NCI-H2029 (cell line): ENCODE measurements around the gene TRIO.

Source experiments
- DNase-seq: peaks from one replicate; lab custom pipeline; 2025; lab: John Stamatoyannopoulos, UW

TRIO gene

DNA sequence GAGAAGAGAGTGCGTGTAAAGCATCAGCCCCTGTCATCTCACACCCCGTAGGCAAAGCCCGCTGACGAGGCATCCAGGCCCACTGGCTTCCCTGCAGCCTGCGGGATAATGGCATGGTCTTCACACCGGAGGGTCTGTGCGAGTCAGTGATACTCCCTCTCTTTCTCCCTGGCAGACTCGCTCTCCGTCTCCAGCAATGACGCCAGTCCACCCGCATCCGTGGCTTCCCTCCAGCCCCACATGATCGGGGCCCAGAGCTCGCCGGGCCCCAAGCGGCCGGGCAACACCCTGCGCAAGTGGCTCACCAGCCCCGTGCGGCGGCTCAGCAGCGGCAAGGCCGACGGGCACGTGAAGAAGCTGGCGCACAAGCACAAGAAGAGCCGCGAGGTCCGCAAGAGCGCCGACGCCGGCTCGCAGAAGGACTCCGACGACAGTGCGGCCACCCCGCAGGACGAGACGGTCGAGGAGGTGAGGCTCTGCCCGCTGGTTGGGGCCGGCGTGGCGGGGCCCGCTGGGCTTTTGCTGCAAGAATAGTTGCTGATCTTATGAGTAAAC lies 317.8 kb downstream of the TRIO start:
- no peak for DNase-seq

DNA sequence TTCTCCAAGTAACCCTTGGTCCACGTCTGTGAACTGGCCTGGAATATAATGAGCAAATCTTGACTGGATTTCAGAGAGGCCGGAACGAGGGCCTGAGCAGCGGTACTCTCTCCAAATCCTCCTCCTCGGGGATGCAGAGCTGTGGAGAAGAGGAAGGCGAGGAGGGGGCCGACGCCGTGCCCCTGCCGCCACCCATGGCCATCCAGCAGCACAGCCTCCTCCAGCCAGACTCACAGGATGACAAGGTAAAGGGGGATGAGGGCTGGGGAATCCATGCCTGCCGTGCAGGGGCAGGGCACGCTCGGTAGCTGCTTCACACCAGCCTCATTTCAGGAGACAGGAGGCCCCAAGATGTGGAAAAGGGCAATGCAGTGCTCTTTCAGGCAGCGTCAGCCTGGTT lies 319.5 kb downstream of the TRIO start:
- no peak for DNase-seq

DNA sequence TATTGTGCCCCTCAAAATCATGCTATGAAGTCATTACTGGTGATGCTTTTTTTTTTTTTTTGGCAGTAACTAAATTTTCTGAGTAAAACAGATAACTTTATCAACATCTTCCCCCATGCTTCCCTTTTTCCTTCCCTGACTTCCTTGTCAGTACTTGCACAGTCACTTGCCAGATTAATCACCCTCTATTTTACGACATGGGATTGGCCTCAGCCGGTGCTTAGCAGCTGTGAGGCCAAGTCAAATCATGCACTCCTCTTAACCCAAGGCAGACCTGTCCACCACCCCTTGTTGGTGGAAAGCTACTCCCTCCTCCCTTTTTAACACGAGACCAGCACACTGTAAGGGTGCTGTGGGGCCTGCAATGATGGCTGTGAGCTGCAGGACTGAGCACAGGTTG lies 320.5 kb downstream of the TRIO start:
- peak; percentile 47 for DNase-seq

DNA sequence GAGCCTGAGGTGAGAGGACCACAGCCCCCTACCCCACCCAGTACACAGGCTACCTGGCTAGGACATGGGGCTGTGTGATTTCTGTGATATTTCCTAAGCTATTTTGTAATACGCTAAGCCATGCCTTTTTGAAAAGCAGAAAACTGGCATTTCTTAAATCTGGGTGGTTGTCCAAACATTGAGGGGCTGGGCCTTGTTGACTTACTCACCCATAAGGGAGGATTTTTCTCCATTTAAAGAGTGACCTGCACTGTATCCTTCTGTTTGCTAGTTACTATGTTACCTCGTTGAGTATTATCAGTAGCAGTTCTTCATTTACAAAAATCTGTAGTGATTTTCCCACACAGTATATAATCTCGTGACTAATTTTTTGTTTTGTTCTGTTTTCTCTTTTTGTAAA lies 321.0 kb downstream of the TRIO start:
- no peak for DNase-seq

DNA sequence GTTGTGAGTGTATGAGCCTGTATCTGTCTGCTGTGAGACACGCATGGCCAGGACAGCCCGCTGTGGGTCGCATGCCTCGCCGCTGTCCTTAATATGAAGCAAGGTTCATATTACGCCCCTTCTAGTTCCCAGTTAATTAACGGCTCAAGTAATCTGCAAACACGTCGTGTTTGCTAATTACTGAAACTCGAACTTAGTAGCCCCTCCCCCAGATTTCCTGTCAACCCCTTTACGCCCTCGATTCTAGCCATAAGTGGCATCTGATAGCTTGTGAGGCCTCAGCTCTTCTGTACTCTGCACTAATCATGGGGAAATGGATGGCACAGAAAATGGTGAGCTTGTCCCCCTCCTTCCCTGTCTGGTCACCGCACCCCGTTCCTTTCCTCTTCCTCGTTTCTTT lies 321.5 kb downstream of the TRIO start:
- DNase-seq = peak; percentile 92

DNA sequence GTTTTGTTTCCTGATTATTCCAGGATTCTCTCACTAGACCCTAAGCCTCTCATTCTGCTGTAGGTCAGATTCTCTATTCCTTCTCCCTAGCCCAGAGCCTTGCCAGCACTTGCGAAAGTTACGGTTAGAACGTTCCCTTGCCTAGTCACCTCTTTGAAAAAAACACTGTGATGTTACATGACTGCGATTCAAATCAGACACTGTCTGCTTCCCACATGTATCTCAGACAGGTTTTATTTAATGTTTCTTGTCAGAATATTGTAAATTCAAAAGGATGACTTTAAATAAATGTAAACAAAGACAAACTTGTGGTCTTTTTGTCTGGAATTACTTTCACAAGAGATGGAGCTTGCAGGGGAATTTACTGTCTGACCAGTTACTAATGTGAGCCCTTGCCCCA lies 322.0 kb downstream of the TRIO start:
- DNase-seq = no peak

DNA sequence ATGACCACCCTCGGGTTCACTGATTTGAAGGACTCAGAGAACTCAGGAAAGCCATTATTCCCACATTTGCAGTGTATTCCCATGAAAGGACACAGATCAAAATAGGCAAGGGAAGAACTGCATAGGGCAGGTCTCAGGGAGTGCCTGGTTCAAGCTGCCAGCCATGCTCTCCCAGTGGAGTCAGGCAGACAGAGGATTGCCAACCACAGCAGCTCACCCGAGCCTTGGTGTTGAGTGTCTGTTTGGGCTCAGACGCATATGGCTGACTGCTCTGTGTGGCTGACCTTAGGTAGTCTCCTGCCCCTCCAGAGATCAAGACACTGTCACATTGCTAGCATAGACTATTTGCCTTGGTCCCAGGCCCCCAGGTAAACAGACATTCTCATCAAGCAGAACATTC lies 322.6 kb downstream of the TRIO start:
- DNase-seq = no peak

DNA sequence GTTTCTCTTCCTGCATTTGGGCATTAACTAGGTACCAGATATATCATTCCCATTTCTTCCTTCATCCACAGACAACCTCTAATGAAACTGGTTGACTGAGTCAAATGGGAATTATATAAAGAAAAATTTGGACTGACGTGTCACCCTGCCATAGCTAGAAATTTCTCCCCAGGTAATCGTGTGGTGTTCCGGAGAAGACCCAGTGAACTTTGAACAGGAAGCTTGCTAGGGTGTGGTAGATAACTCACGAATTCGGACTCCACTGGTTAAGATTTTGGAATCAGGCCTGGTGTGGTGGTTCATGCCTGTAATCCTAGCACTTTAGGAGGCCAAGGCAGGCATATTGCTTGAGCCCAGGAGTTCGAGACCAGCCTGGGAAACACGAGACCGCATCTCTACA lies 324.1 kb downstream of the TRIO start:
- DNase-seq = no peak

DNA sequence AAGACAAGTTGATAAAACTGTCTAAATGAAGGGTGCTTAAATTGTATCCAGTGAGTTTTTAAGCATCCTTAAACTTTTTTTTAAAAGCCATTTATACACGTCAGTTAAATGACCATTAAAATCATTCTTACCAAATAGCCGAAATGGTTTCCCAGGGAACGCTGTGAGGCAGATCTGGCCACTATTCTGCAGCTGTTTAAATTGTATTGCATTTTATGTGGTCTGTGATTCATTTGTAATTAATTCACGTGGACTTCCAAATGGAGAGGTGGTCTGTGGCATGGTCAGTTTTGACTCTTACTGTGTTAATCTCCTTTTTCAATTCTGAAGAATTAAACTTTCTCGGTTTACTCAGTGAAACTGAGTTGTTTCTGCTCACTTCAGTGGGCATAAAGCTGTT lies 324.7 kb downstream of the TRIO start:
- DNase-seq = no peak

DNA sequence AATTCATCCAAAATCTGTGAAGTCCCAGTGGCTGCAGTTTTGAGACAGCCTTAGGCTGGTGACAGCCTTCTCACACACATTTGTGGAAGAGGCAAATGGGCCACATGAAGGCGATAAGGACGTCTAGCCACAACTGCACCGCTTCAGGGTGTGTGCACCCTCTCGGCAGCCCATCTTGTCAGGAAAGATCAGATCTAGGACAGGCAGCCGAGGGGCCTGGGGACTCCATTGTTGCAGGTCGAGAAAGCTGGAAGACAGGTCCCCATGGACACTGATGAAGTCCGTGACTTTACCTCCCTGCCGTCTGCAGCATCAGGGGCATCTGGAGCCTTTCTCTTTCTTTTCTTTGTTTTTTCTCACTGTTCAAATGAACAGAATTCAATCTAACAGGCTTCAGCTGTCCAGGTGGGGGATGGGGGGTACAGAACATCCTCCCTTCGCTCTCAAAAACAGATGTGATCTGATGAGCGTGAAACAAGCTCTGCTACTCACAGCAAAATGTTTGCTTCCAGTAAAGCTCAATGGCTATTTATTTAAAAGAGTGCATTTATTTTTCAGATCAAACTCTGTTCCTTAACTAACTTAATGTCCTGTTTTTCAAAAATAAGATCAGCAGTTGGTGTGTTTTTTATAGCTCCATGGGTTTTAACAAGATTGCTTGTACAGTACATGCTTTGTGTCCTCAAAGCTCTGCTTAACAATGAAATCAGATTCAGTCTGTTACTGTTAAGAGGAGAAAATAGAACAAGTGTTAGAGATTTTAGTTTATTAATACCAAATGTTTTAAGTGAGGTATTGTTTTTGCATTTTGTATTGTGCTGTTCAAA lies 326.6 kb downstream of the TRIO start:
- no peak for DNase-seq

DNA sequence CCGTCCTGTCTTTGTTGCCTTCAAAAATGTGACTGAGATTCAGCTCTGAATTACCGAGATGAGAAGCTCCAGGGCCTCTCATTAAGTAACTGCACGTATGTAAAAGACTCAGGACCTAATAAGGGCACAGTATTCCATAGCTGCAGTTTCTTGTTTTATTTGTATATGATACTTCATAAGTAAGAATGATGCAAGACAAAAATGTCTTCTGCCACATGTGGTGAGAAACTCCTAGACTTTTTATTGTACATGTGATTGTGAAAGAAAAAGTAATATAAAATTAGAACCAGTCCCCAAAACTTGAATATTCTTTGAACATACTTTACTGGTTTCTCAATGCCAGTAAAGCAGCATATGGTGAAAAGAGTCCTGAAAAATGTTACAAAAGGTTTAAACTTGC lies 328.4 kb downstream of the TRIO start:
- DNase-seq = no peak

DNA sequence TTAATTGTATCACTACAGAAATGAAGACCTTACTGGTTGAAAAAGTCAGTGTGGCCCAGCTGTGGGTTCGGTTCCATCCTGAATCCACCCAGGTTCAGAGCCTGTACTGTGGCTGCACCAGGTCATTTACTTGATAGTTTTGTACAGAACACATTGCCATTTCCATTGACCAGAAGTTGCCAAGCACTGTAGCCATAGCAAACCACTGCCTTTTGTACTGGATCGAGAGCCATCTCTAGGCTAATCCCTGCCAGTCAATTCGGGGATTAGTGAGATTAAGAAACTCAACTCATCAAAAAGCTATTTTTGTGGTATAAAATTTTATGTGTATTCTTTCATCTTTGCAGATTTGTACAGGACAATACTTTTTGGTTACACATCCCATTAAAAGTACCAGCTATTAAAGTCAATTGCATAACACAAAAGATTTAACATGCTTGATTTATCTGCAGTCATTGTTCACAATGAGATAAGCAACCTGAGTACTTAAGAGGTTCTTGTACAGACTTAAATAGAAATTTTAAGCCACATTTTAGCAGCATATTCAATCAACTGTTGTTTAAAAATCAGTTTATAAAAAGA lies 329.9 kb downstream of the TRIO start:
- DNase-seq = no peak

DNA sequence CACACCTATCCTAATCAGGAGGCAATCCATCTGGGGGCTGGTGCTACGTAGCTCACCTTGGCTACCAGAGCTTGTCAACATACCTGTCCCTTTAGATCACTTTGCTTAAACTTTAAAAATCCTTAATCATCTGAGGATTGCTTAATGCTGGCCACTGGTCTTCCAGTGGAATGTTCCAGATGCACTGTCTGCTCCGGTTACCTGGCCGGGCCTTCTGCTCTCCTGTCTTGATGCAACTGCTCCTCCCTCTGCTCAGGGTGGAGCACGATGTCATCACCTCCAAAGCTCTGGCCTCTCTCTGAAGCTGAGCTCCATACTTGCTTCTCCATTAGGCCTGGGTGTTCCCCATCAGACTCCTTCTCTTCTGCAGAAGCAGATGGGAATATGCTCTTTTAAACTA lies 331.9 kb downstream of the TRIO start:
- no peak for DNase-seq

DNA sequence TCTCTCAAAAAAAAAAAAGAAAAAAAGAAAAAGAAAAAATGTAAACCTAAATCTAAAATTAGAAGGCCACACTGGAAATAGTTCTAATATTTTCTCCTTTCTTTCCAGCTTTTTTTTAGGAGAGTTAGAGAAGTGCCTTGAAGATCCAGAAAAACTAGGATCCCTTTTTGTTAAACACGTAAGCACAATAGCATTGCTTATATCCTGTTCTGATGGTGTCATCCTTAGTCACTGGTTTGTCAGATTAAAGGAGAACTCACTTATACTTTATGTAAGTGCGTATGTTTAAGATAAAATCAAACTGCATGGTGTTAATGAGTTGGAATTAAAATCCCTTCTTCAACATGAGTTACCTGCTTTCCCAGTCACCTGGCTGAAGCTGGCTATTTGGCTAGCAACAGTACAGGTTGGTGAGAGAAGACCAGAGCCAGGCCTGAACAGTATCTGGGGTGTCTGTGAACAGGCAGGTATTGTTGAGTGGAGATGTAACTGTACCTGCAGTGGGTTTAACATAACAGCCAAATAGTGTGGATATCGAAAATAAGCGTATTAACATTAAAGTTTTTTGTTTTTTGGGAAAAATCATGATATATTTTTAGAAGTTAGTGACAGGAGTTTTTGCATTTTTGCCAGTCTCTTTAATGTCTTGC lies 333.8 kb downstream of the TRIO start:
- no peak for DNase-seq

DNA sequence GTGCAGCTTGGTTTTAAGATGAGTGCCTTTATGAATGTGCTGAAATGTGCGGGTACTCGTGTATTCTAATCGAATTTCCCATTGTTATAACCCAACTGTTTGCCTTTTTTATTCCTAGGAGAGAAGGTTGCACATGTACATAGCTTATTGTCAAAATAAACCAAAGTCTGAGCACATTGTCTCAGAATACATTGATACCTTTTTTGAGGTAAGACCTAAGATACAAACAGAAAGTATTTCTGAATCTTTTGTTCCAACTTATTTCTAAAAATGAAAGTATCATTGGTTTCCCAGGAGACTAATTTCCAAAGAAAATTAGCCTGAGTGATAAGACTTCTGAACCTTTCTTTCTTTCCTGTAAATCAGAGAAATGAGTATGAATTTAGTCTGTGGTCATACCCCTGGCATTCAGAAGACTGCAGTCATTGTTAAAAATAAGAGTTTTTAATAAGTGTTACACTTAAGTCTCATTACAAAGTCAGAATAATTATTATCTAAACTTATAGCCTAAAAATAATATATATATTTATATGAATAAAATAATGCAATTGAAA lies 336.1 kb downstream of the TRIO start:
- DNase-seq = no peak

DNA sequence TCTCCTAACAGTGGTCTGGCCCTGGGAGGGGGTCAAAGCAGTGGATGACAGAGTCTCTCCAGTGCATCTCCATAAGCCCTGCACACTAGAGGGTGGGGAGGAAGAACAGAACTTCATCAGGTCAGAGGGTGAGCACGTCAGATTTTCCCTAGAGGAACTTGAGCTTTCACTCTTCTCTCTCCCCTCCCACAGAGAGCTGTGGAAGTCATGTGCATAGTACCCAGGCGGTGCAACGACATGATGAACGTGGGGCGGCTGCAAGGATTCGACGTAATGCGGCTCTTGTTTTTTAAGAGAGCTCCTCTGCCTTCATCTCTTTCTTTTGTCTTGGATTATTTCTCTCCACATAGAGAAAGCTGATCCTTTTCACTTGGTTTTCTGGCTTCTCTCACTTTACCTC lies 338.2 kb downstream of the TRIO start:
- no peak for DNase-seq

DNA sequence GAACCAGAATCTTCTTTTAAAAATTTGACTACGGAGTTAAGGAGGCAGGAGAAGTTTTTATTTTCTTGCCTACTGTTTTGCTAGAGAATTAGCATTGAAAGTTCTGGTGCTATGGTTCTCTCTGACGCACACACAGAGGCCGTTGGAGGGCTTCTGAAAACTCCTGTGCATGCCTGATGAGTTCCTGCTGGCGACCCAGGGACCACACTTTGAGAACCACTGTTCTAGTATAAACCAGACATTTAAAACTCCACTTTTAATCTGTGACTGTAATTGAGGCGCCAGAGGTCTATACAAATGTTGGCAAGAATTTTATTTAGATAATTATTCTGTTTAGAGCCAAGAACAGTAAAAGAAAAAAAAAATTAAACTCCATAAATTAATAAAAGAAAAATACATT lies 338.9 kb downstream of the TRIO start:
- DNase-seq = no peak

DNA sequence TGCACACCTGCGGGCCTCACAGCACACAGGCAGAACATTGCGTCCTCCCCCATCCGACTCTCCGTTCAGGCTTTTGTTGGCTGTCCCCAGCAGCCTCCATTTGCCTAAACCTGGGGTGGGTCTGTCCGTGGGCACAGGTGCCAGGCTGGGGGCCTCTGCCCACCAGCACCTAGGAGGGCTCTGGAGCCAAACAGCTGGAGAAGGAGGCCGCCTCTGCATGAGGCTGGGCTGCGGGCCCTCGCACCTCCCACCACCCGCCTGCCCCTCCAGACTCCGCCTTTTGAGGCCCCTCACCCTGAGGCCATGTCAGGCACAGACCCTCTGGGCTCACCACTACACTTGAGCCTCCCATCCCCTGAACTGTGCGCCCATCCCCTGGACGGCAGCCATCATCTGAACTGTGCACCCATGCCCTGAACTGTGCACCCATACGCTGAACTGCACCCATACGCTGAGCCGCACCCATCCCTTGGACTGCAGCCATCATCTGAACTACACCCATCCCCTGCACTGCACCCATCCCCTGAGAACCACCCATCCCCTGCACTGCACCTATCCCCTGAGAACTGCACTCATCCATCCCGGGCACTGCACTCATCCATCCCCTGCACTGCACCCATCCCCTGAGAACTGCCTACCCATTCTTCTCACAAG lies 340.5 kb downstream of the TRIO start:
- DNase-seq = no peak

DNA sequence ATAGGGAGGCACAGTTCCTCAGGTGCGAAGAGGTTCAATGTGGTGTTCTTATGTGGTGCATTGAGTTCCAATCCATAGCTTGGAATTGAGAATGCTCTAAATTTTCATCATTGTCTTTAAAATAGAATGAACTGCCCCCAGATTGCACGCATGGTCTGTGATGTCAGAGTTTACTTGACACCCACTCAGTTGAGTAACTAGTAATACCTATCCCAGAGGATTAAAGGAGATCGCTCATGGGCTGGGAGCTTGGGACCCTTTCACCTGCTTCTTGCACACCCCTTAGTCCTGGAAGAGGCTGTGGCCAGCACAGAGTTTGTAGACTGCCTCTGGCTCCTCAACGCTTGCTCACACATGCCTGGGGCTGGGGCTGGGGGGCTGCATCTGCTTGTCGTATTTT lies 343.3 kb downstream of the TRIO start:
- no peak for DNase-seq

DNA sequence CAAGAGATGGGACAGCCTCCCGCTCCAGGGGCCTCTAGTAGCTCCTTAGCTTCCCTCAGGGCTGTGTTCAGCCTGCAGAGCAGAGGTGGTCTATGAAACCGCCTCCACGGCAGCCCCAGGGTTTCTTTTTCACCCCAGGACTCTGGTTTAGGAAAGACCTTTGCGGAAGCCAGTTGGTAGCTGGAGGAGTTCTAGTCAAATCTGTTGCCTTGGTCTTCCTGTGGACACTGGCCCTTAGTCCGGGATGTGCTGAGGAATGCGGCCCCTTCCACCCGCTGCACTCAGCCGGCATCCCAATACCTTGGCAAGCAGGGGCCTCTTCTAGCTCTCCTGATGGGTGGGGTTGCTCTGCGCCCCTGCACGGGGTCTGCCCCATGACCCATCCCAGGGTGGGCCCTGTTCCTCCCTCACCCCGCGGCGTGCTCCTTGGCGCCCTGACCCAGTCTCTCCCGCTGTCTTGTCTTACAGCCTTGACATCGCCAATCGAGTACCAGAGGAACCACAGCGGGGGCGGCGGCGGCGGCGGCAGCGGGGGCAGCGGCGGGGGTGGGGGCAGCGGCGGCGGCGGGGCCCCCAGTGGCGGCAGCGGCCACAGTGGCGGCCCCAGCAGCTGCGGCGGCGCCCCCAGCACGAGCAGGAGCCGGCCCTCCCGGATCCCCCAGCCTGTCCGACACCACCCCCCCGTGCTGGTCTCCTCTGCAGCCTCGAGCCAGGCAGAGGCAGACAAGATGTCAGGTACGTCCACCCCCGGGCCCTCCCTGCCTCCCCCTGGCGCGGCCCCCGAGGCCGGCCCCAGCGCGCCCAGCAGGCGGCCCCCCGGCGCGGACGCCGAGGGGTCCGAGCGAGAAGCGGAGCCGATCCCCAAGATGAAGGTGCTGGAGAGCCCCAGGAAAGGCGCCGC lies 344.1 kb downstream of the TRIO start:
- DNase-seq = no peak

DNA sequence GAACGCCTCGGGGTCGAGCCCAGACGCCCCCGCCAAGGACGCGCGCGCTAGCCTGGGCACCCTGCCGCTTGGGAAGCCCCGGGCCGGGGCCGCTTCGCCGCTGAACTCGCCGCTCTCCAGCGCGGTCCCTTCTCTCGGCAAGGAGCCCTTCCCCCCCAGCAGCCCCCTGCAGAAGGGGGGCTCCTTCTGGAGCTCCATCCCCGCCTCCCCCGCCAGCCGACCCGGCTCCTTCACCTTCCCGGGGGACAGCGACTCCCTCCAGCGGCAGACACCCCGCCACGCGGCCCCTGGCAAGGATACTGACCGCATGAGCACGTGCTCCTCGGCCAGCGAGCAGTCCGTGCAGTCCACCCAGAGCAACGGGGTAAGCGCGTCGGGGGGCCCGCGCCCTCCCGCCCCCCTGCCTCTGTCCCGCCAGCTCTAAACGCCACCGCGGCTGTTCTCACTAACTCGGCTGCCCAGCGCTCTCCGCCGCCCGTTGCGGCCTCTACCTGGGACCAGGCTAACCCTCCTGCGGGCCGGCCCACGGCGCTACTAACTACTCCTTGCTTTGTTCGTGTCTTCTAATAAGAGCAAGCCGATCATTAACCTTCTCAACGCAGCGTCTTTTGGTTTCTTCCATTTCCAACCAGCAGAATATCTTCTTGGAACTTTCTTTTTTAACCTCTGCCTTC lies 344.9 kb downstream of the TRIO start:
- no peak for DNase-seq
